GDM1 (cell line): ENCODE measurements around the gene CNOT11.

ENCODE experiments used
- DNase-seq: peaks from one replicate; lab custom pipeline; 2025; lab: John Stamatoyannopoulos, UW

The CNOT11 gene

DNA sequence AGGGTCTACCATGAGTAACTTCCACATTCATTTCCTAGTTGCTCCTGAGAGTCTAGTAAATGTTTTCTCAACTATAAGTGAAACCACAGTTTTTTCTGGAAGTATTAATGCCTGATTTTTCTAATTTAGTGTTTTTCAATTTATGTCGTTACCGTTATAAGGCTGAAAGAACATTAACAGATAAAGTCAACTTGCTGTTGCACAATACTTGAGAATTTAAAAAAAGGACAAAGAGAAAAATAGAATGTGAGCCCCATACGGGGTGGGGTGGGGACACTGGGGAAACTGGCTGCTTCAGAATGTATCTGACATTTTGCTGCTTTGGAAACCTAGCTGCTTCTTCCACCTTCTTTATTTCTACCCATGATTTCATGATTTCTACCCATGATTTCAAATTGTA lies 26.2 kb downstream of the CNOT11 start:
- DNase-seq = no peak

DNA sequence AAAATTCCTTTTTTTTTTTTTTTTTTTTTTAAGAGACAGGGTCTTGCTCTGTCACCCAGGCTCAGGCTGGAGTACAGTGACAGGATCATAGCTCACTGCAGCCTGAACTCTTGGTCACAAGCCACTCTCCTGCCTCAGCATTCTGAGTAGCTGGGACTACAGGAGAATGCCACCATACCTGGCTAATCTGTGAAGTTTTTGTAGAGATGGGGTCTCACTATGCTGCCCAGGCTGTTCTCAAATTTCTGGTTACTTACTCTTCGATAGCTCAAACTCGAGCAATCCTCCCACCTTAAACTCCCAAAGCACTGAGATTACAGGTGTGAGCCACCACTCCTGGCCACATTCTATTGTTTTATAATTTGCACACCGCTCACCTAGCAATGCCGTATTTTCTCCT lies 28.8 kb downstream of the CNOT11 start:
- DNase-seq = no peak

DNA sequence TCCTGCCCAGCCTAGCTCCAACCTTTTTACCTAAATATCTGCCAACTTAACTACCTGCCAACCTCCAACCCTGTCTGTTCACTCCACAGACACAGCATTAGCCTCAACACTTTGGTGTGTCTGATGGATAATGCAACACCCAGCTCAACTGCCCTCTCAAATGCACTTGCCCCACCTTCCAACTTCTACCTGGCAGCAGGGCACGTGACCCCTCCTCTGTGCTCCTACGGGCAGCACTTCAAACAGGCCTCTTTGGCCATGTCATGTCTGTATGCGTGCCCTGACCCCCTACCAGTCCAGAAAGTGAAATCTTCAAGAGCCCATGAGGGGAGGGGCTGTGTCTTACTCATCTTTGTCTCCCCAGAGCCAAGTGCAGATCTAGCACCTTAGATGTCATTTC lies 30.3 kb downstream of the CNOT11 start:
- no peak for DNase-seq

DNA sequence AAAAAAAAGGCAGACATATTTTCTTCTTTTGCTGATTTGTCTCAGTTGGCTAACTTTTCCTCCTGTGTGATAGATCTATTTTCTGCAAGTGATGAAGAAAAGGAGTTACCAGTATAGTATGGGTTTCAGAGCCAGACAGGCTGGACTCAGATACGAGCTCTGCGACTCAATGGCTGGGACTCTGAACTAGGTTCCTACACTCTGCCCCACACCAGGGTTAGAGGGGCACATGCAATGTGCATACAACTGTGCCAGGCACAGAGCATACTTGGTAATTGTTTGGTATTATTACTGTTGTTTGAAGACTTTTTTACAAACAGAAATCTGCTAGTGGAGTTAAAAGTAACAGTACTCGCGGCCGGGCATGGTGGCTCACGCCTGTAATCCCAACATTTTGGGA lies 34.0 kb downstream of the CNOT11 start:
- no peak for DNase-seq

DNA sequence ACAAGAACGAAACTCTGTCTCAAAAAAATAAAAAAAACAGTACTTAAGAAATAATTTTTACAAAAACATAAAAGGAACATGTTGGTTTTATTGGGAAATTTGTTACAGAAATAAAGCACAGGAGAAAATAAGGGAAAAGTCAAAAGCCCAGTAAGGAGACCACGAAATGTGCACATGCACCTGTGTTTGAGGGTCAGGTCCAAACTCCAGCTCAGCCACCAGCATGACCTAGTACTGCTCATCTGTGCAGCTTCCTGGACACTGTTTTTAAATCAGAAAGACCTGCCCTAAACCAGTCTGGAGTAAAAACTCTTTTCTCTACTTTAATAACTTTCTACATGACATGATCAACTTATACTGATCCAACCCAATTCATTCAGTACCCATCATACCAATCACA lies 34.6 kb downstream of the CNOT11 start:
- DNase-seq = no peak

DNA sequence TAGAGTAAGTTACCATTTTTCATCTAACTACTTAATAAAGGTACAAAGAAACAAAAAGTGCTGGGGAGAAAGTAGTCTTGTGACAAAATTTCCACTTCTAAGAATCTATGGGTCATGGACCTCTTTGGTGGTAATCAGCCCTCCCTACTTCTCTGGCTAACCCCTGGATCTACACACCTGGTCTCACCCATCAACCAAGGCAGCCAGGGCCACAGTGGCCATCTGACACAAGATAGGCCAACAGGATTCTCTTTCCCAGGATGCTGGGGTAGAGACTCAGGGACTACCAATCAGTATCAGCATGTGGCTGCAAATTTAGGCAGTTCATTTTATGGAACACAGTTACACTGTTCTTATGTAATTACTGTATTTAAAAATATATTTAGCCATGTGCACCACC lies 38.0 kb downstream of the CNOT11 start:
- DNase-seq = no peak

DNA sequence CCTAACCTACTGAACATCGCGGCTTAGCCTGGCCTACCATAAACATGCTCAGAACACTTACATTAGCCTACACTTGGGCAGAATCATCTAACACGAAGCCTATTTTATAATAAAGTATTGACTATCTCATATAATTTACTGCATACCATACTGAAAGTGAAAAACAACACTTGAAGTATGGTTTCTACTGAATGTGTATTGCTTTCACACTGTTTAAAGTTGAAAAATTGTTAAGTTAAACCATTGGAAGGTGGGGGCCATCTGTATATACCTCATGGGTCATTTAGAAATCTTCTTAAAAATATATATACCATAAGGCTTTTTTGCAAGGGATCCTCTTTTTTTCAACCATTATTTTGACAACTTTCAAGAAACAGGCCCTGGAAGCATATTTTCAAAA lies 39.3 kb downstream of the CNOT11 start:
- DNase-seq = no peak

DNA sequence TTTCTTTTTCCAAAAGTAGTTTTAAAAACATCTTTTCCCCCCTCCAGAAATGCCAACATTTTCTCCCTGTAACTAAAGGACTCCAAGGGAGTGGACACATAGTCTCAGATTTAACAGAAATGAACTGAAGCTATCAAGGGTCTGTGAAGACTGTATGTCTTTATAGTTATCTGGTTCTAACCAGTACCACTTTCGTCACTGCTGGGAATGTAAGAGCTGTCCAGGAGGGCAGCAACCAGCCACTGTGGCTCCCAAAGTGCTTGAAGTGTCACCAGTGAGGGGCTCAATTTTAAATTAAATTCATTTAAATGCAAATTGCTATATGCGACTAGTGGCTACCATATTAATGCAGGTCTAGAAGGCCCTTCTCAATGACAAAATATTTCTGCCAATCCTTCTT lies 40.9 kb downstream of the CNOT11 start:
- DNase-seq = no peak

DNA sequence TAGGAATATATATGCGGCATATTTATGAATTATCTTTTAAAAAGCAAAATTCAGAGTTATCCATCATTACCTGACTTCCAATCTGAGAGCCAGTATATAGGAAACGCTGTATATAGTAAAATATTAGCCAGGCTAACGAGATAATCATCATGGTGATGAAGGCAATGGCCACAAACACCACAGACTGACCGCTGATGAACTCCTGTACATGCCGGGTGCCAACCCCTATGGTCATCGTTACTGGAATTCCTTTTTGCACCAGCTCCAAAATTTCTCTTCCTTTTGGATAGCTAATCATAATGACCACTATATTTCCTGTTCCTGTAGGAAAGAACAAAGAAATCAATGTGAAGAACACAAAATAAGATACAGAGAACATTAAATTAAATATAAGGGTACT lies 42.2 kb downstream of the CNOT11 start:
- no peak for DNase-seq

DNA sequence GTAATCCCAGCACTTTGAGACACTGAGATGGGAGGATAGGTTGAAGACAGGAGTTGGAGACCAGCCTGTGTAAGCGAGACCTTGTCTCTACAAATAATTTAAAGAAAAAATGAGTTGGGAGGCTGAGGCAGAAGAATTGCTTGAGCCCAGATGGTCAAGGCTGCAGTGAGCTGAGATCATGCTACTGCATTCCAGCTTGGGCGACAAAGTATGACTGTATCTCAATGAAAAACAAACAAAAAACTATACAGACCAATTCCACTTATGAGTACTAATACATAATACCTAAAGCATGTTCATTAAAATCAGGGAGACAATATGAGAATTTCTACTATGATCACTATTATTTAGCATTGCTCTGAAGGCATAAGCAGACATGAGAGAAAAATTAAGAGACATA lies 43.2 kb downstream of the CNOT11 start:
- DNase-seq = no peak

DNA sequence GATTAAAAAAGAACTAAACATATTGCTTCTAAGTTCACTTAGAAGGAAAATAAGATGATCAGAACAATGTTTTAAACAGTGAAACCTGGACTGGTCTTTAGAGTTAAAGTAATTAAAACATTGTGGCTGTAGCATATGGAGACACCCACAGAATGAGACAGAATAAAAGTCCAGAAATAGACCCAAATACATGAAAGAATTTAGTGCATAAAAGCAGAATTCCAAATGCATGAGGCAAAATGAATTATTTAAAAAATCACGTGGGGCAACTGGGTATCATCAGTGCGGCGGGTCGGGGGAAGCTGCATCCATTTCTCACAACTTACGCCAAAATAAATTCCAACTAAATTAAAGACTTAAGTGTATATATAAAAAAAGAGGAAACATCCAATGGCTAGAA lies 43.7 kb downstream of the CNOT11 start:
- no peak for DNase-seq

DNA sequence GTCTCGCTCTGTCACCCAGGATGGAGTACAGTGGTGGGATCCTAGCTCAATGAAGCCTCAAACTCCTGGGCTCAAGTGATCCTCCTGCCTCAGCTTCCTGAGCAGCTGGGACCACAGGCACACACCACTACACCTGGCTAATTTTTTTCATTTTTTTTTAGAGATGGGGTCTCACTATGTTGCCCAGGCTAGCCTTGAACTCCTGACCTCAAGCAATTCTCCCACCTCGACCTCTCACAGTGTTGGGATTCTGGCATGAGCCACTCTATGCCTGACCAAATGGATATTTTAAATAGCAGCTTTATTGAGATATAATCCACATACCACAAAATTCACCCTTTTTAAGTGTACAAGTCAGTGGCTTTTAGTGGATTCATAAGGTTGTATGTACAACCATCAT lies 44.7 kb downstream of the CNOT11 start:
- no peak for DNase-seq

DNA sequence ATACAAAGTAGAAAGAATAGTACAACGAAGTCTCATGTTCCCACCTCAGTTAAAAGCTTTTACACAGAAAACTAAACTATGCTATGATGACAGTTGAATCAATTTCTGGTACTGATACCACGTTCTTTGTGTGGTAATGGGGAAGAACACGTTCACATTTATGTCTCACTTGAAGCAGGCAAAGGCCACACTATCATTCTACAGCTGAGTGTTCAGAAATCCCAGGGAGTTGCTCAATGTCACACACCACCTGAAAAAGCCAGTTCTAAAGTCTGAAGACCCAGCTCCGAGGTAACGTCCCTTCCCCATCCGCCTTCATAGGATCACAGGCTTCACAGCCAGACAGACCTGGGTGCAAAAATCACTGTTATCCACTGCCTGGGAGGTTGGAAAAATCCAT lies 46.9 kb downstream of the CNOT11 start:
- DNase-seq = no peak

DNA sequence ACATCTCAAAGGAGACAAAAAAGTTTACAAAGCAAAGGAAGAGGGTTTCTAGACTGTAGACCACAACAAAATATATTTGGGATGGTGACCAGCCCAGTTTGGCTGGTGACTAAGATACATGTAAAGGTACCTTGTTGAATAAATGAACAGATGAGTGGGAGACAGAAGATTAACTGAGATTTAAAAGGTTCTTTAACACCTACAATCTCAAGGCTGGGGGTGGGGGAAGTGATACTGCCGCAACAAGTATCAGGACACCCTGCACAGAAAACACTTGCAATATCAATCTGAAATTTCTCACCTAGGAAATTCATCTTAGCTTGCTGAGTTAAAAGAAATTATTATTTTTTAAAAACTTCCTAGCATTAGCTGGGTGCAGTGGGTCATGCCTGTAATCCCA lies 47.5 kb downstream of the CNOT11 start:
- no peak for DNase-seq

DNA sequence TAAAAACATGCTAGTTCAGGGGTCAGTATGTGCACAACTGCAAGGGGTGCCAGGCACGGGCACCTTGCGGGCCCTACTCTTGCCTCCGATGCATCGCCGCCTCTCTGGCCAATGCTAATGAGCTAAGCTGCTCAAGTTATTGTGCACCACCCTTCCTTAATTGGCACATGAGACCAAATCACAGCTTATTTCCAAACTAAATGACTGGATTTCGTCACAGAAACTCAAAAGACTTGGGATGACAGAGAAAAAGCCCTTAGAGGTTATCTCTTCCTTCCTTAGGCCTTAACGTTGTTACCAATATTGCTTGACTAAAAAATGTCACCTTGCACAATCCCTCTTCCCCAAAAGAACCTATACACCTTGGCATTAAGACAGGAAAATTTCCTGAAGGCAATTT lies 48.1 kb downstream of the CNOT11 start:
- DNase-seq = no peak

DNA sequence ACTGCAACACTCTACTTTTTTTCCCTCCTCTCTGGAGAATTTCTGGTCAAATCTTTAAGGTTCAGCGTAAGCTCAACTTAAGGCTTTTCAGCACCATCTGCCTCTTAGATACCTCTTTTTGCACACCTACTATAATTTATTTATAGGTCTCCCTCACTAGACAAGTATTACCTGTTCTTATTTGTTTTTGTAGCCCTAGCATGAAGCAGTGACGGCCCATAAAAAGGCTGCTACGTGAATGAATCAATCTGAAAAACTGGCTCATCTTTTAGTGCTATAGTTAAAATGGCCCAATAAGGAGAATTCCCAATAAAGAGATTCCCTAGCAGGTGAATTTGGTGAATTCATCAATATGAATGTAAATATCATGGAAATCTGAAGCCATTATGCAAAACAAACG lies 49.3 kb downstream of the CNOT11 start:
- no peak for DNase-seq

DNA sequence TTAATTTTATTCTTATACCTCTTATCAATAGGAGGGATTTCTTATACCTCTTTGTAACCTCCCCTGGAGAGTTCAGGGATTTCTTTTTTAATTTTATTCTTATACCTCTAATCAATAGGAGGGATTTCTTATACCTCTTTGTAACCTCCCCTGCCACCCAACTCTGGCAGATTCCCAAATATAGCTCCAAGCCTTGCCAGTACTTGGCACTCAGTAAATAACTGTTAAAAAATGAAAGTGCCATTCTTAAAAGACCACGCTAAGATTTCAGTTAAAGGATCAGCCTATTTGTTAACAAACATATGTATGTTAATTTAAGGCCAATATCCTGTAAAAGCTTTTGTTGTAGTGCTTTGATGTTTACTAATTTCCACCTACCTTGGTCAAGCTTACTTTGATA lies 51.0 kb downstream of the CNOT11 start:
- no peak for DNase-seq

DNA sequence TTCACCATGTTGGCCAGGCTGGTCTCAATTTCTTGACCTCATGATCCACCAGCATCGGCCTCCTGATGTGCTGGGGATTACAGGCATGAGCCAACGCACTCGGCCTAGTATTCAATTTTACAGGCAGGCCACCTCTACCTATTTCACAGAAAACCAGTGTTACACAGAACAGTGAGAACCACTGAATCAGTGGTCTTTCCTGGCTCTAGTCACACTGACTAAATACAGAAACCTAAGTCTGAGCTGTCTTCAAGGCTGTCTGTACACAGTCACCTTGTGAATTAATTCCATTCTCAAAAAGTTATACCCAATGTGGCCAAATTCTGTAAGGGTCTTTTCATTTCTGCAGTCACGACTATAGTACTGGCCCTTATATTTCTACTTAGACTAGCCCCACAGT lies 52.3 kb downstream of the CNOT11 start:
- DNase-seq = no peak

DNA sequence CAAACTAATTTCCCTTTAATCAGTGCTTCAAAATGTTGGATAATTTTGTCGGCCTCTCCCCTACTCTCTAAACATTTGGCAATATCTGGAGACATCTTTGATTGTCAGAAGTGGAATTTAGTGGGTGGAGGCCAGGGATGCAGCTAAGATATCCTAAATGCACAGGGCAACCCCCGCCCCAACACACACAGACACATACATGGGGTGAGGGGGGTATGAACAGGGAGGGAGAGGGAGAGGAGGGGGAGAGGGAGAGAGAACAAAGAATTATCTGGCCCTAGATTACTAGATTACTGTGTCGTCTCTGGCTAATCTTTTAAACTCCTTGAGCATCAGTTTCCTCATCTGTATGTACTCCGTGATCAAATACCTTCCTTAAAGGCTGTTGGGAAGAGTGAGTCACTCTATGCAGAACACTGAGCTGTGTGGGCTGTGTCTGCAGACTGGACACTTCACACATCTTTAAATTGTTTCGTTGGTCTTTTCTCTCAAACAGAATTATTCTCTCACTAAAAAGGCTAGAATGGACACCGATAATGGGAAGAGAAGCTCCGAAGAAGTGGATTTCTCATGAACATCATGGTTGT lies 52.9 kb downstream of the CNOT11 start:
- DNase-seq = no peak

DNA sequence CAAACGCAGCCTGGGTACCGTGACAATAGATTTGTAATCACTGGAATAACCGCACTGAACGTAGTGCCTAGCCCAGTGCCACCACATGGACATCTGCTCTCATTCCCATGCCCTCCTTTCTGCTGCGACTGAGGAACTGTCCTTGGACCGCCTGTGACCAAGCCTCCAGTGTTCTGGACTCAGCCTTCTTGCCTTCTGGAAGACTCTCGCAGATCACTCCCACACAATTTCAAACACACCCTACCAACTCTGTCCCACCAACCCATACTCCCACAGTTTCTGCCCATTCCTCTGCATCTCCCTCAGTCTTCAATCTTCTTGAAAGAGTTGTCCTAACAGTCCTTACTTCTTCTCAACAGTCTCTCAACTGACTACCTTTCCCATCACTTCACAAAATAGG lies 53.7 kb downstream of the CNOT11 start:
- DNase-seq = no peak

DNA sequence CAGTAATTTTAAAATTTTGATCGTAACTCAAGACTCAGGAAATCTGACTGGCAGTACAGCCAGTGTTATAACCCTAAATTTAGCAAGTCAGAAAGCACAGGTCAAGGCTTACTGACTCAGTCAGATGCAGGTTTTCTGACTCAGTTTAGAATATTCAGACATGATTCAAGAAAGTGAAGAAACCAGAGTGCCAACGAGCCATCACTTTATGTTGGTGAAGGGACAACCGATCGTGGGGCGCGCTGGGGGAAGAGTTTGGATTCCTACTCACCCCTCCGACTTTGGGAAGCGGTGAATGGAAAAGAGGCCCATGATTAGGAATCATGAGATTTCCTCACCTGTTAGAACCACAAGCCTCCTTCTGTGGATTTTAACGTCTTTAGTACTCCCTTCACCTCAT lies 54.8 kb downstream of the CNOT11 start:
- no peak for DNase-seq

DNA sequence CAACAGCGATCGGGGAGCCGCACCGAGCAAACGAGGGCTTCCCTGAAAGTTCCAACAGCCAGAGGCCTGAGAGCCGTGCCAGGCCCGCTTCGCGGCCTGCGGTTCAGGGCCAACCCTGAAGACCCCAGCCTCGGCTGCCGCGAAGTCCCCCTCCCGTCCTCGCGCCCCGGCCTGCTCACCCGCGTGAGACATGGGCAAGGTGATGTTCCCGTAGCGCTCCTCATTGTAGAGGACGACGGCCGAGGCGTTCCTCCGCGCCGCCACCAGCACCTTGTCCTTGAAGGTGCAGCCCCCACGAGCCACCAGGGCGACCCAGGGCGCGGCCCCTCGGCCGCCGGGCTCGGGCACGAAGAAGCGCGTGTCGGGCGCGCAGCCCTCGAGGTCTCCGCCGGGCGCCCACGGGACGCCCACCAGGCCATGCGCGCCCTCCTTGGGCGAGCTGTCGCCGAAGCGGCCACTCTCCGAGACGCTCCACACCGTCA lies 55.3 kb downstream of the CNOT11 start:
- no peak for DNase-seq

DNA sequence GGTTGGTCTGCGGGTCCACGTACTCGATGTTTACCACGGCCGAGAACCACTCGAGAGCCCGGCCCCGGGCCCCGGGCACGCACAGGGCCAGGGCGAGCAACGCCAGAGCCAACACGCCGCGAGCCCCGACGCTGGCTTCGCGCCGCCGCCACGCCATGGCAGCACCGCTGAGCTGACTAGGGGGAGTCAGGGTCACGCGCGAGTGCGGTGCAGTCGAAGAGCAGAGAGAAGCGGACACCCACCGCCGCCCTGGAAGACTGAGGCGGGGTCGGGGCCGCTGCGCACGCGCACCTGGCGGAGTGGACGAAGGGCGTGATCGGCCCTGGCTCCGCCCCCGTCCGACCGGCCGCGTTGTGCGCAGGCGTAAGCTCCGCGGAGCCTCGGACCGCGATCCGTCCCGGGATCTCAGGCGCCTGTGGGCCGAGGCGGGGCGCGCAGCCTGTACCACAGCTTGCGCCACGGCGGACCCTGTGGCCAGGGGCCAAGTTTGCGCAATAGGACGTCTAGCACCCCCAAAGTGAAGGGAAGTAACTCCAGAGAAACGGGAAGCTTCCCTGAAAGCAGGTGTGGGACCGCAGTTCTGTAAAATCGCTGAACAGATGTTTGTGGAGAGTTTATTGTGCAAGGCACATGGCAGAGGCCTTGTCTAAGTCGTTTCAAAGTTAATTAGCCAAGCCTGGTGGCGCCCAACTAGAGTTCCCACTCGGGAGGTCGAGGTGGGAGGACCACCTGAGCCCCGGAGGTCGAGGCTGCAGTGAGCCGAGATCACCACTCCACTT lies 55.9 kb downstream of the CNOT11 start, which contains the start of gene RNF149:
Gene RNF149 (minus strand): TSS at position 270 of the 779 bp plus-strand sequence. CDS start 113 bp downstream, at position 157.
- peak; percentile 93 for DNase-seq
